ENCODE results near the gene USP9X.
"Not testable (repeated sequence)": the region's sequence is repeated elsewhere in the genome, so short reads cannot be mapped to it uniquely, and the experiment has no call there.

Gene USP9X

DNA sequence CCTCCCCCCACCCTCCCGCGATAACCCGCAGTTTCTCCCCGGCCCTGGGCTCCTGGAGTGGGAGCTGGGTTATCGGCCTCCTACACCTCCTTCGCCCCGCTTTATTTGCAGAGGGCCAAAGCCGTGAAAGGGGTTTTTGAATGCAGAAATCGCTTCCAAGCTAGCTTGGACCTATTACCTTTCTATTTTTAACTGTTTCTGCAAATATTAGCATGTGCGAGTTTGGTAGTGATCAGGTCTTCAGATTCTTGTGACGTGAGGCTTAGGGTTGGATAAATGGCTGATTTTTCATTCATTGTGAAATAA is 1.3 kb downstream of the USP9X start:
- no peak for DNase-seq (ENCODE audit: low read depth)

DNA sequence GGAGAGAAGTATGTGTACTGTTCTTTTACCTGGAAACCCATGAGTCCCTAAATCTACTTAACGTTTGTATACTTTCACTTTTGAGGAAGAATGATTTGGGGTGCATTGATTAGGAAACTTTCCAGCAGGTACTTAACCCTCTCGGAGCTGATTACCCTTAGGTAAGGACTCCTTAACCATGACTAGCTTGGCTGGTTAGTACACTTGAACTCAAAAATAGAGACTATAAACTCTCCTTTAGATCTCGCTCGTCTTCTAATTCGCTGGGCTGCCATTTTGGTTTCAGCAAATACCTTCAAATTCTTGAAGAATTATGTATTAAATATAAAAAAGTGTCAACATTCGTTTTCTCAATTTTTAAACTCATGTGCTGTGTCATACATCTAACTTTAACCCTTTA is 2.0 kb downstream of the USP9X start:
- no peak for DNase-seq (ENCODE audit: low read depth)

DNA sequence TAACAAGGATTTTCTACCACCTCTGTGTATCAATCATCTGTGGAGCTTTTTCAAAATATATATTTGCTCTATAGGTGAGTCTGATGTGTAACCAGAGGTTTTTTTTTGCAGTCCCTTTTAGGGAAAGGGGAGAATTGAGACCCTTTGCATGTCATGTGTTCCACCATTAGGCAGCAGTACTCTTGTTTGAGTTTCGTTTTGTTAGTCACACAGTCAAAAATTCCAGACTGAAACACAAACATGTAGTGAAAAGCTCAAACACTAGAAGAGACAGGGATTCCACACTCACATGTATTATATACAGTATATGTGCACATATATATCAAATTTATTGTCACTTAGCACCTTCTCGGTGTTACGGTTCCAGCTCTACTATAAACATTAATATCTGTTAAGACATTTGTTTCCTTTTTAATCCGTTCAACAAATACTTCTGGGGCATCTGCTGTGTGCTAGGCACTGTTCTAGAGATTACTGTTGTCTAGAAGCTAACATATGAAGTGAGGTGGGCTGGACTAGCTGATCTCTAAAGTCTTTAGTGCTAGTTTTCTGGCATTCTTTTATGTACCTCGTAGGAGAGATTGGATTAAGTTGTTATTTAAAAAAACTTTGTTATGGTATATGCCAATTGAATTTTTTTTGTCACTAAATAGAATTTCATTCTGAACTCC is 5.5 kb downstream of the USP9X start:
- DNase-seq (ENCODE audit: low read depth): no peak

DNA sequence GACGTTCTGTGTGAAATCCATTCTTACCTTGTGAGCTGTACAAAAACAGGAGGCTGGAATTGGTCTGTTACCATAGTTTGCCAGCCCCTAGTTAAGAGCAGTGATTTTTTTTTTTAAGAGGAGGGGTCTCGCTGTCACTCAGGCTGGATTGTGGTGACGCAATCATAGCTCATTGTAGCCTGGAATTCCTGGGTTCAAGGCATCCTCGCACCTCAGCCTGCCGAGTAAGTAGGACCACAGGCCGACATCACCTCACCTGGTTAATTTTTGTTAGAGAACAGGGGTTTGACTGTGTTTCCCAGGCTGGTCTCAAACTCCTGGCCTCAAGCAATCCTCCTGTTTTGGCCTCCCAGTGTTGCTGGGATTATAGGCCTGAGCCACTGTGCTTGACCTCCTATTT is 7.5 kb downstream of the USP9X start:
- no peak for DNase-seq (ENCODE audit: low read depth)

DNA sequence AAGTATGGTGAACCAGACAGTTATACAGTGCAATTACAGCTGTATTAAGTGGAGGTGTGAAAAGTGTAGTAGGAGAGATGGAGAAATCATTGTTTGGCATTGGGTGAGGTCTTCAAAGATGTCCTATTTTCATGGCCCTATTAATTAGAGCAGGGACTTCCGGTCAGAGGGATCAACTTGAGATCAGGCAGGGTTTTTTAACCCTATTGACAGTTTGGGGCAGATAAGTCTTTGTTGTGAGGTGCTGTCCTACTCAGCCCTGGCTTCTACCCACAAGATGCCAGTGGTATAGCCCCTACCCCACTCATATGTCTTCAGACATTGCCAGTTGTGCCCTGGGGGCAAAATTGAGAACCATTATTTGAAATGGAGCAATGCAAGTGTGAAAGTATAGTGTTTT is 9.9 kb downstream of the USP9X start:
- no peak for DNase-seq (ENCODE audit: low read depth)

DNA sequence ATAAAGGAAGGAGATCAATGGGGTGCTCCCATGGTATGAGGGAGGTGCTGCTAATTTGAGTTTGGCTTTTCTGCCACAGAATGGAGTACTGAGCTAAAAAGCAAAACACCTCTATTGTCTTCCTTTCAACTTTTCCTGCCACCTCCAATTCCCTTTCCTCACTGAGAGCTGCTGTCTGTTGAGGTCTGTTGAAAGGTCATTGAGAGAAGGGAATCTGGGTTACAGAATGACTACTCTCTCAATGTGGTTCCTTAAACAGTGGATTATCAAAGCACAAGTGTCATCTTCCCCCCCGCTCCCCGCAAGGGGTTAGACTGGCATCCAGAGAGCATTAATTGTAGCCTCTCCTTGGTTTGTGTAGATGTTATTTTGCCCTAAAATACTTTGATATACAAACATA is 10.7 kb downstream of the USP9X start:
- DNase-seq (ENCODE audit: low read depth): no peak

DNA sequence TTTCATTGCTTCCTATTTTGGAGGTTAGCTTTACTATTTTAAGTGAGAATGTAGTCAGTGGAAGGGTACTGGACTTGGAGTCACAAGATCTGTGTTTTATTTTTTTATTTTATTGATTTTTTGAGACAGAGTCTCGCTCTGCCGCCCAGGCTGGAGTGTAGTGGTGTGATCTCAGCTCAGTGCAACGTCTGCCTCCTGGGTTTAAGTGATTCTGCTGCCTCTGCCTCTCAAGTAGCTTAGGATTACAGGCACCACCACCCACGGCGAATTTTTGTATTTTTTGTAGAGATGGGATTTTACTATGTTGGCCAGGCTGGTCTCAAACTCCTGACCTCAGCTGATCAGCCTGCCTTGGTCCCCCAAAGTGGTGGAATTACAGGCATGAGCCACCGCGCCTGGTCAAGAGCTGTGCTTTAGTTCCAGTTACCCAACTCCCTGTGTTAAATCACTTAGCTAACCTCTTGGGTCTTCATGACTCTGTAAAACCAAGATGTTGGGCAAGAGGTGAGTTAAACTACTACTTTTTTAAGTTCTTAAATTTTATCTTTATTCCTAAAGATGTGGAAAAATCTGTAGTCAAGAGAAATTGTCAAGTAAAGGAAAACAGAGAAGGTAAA is 11.2 kb downstream of the USP9X start:
- no peak for DNase-seq (ENCODE audit: low read depth)

DNA sequence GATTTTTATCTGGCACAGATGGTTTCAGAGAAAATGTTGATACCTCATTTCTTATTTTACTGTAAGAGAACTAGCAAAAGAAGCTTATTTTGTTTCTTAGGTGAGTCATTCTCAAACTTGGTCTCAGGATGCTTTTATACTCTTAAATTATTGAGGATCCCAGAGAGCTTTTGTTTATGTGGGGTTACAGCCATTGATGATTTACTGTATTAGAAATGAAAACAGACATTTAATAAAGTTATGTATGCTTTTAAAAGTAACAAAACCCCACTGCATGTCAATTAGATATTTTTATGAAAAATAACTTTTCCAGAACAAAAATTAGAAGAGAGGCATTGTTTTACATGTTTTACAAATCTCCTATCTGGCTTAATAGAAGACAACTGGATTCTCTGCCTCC is 12.1 kb downstream of the USP9X start:
- no peak for DNase-seq (ENCODE audit: low read depth)

DNA sequence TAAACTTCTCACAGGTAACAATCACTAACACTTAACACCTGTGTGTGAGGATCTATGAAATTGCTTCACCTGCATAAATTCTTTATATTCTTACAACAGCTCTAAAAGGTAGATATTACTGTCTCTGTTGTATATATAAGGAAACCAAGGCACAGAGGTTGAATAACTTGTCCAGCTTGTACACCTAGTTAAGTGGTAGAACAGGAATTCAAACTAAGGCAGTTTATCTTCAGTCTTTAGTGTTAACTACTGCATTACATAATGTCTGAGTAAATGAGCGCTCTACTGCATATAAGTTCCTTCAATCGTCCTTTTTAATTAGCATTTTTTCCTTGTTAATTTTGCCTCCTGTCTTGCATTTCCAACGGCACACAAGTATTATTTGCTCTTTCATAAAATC is 15.0 kb downstream of the USP9X start:
- no peak for DNase-seq (ENCODE audit: low read depth)

DNA sequence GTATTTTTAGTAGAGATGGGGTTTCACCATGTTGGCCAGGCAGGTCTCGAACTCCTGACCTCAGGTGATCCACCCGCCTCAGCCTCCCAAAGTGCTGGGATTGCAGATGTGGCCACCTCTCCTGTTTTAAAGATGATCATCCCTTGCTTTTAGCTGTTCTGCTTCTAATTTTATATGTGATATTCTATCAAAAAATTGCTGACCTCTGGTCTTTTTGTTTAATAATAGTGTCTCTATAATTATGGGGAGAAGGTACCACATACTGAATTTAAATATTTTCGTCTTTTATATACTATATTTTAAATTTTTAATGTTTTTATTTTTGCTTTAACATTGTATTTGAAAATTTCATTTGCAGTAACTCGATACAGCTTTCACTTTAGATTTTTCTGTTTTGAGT is 15.6 kb downstream of the USP9X start:
- DNase-seq (ENCODE audit: low read depth): no peak

DNA sequence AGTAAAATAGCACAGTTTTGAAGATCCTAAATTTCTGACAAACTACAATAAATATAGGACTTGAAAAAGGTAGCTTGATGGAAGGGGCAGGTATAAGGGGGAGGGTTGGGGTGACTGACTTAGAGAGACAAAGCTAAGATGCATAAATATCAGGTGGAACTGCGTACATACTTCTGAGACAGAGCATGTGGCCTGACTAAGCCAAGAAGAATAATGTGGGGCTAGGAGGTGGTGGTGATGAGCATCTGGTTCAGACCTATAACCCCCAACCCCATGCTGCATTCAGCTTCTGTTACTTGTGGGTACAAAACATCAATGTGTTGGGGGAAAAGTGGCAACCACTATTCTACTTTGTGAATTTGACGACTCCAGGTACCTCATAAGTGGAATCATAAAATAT is 19.8 kb downstream of the USP9X start:
- no peak for DNase-seq (ENCODE audit: low read depth)

DNA sequence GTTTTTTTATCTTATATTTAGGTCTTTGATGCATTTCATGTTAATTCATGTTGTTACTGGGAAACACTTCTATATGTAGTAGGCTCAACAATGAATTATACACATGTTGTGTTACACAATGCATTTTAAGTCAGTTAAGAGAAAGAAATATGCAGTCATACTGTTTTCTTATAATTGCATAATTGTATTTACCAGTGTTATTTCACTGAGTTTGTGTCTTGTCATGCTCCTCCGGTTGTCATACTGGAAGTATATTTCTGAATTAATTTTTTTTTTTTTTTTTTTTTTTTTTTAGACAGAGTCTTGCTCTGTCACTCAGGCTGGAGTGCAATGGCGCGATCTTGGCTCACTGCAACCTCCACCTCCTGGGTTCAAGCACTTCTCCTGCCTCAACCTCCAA is 21.0 kb downstream of the USP9X start:
- not testable (repeated sequence) for DNase-seq (ENCODE audit: low read depth)

DNA sequence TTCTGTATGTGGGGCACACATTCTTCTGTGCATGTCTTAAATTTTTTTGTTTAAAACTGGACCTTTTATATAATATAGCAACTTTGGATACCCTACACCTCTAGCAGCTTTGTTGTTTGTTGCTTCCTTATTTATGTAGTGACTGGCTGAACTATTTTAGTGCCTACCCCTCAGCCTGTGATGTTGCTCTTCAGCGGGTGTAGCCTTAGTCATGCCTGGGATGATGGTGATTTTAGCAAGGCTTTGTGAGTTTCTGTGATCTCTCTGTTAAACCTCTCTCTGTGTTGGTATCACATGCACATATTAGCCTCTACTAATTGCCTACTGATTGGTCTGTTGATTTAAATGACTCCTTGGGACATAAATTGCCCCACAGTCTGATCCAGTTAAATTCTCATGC is 22.8 kb downstream of the USP9X start:
- DNase-seq (ENCODE audit: low read depth): no peak

DNA sequence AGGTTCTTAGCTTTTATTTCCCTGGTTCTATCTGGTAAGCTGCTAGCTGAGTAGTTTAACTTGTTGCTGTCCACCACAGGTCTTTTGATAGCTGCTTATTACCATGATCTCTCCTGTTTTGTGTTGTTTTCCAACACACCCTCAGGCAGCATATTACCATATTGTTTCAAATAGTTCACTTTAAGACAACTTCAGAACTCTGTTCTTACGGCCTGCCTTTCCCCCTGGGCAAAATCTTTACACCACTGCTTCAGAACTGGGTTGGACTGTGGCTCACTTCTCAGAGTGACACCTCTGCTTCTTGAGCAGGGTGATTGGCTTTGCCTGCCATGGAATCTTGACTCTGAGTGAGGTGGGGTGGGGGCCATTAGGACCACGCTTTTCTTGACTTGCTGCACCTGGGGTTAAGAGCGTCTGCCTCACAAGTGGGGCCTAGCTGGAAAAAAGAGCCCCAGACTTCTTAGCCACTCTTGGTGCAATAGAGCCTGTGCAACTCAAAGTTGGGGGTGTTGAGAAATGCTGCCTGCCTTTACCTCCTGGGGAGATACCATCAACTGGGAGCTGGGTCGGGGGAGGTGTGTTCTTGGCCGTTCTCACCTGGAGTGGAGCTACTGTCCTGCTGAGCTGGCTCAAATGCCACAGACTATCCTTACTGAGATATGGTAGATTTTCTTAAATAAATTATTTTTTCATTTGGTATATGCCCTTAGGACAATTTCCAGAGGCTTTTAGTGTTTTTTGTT is 23.4 kb downstream of the USP9X start:
- no peak for DNase-seq (ENCODE audit: low read depth)

DNA sequence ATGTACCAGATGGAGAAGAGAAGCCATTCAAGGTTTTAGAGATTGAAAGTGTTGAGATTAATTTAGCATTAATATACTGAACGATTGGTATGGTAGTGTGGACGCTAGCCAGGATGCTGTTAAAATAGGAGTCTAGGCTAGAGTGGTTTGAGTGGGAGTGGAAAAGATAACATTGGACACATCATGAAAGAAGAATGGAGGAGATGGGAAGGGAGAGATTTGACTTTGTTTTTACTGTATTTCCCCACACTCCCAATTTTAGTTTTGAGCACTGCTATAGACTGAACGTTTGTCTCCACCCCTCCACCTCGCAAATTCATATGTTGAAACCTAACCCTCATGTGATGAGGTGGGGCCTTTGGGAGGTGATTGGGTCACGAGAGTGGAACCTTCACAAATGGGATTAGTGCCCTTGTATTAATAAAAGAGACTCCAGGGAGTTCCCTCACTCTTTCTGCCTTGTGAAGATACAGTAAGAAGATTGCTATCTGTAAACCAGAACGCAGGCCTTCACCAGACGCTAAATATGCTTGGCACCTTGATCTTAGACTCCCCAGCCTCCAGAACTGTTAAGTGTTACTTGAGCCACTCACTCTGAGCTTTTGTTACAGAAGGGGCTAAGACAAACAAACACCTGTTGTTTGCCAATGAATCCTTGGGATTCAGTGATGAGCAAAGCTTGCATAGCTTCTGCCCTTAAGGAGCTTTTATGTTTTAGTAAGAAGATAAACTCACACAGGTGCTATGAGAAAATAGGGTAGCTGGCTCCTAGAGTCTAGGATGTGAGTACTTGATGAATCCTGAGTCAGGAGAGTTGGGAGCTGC is 25.8 kb downstream of the USP9X start:
- DNase-seq (ENCODE audit: low read depth): no peak

DNA sequence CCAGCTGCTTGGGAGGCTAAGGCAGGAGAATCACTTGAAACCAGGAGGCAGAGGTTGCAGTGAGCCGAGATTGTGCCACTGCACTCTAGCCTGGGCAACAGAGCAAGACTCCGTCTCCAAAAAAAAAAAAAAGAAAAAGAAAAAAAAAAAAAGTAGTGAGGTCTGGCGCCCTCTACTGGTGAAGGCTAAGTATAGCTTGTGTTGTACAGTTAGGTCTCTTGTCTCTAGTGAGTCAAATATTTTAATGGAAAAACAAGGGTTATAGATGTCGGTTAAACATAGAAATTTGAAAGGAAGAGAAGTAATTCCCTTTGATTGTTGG is 29.8 kb downstream of the USP9X start:
- peak; percentile 20 for DNase-seq (ENCODE audit: low read depth)

DNA sequence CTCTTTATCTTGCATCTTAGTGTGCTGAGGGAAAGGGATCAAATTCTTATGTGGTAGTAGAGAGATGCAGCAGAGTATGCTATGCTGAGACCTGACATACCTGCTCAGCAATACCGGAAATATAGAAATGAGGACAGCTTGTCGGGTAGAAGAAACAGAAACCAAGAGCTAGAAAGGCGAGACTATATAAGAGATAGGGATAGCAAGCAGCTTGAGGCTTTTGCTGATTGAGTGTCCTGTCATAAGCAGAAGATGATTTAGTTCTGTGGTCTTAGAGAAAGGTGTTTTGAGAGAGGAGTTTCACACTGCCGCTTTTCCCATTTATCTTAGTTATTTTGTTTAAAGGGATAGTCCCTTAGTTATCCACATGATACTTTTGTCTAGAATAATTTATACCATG is 31.7 kb downstream of the USP9X start:
- no peak for DNase-seq (ENCODE audit: low read depth)

DNA sequence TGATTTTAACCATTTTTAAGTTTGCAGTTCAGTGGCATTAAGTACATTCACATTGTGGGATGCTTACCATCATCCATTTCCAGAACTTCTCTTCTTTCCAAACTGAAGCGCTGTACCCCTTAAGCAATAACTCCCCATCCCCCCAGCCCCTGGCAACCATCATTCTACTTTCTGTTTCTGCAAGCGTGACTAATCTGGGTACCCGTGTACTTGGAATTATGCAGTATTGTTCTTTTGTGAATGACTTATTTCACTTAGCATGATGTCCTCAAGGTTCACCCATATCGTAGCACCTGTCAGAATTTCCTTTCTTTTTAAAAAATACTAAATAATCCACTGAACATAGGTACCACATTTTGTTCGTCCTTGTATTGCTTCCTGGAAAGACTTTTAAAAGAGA is 32.9 kb downstream of the USP9X start:
- DNase-seq (ENCODE audit: low read depth): no peak

DNA sequence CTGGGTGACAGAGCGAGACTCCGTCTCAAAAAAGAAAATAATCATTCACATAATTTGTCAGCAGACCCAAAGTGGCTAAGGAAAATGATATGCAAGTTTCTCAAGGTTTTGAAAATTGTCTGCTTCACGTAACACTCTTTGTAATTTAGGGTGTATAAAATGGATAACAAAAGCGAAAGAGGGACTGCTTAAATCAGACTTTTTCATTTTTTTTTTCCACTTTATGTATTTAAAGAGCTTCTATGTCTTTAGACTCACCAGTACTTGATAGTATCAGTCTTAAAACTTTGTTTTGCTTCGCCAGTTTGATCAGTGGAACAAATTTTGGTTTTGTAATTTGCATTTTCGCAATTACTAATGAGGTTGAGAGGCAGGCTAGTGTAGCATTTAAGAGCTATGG is 34.6 kb downstream of the USP9X start:
- DNase-seq (ENCODE audit: low read depth): no peak

DNA sequence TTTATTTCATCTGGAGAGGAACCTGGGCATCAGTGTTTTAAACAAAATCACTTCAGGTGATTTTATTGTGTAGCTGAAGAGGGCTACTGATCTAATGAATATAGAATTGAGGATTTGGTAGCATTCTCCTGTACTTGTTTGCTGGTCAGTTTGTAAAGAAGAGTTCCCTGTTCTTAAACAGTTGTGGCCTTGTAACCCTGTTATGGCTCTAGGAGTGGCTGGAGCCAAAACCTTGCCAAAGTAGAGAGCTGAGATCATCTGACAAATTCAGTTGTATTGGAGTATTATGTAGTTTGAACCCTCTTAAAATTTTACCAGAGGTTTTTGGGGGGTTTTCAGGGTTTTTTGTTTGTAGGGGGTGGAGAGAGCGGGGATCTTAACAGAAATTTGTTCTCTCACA is 36.5 kb downstream of the USP9X start:
- no peak for DNase-seq (ENCODE audit: low read depth)

DNA sequence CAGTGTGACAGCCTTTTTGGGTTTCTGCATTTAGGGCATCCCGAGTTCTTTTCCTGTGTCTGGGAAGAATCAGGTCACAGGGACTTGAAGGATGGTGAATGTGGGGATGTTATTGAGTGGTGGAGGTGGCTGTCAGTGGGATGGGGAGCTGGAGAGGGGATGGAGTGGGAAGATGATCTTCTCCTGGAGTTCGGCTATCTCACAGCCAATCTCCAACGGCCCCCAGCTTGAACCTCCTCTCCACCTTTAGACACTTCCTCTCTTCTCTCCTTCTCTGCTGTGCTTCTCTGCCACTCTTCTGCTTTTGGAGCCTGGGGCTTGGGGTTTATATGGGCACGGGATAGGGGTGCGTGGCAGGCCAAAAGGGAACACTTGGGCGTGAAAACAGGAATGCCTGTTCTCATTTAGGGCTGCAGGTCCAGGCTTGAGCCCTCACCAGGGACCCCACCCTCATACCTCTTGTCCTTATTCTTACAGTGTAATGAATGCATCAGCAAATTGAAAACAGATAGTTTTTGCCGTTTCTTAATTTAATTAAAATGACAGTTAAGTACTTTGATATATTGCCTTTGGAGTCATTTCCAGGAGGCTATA is 37.5 kb downstream of the USP9X start:
- DNase-seq (ENCODE audit: low read depth): no peak

DNA sequence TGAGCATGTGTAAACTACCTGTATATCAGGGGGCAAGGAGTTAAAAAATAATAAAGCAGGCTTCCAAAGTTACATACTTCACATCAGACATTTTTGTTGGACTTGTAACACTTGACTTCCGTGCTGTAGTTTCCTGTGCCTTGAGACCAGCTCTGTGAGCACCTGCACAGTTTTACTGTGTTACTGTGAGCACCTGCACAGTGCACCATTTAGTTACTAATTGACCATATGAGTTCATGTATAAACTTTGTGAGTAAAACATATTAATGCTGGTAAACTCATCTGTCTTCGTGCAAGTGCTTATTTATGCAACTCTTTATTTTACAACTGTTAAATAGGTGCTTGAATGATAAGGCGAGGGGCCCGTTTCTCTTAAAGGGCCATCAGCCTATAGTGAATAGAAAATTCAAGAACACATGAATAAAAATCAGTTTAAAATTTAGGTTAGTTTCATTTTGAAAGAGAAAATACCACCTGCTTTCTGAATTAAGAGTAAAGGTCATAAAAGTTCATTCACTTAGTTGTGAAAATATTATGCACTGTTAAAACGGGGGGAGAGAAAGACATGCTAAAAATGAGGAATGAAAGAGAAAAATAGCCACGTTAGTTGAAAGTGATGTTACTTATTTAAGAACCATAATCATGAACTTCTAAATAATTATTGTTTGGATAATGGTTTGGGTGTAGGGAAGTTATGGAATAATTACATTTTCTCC is 42.4 kb downstream of the USP9X start:
- DNase-seq (ENCODE audit: low read depth): no peak
